ENCODE data around the gene NHERF1.

NHERF1 gene

DNA sequence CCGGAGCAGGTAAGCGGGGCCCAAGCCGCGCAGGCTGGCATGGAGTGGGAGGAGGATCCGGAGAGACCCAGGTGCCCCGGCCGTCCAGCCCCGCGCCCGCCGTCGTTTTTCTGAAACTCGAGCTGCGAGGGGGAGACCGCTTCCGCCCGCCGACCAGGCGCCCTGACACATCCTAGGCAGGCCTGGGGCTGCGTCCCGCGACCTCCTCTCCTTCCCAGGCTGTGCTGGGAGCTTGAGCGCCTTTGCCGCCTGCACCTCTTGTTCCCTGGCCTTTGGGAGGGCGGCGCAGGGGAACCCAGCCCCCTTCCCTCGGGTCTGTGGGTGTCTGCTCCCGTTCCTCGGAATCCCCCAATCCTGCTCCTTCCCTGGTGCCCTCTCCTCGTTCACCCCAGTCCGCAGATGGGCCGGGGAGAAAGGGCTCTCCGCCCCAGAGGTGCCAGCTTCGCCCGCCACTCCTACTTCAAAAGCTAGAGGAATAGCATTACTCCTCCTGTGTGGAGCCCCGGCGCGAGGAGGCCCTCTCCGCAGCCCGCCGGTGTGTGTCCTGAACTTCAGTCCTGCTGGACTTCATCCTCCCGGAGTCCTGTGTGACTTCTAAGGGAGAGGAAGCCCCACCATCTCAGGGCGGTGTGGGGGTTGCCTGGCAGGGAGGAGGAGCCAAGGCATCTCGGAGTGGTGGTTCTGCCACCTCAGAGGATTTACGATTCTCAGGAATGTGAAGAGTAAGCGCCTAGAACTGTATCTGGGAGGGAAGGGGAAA, 1.0 kb downstream of the NHERF1 start:
- DNase-seq (ENCODE audit: low read depth) = no peak

DNA sequence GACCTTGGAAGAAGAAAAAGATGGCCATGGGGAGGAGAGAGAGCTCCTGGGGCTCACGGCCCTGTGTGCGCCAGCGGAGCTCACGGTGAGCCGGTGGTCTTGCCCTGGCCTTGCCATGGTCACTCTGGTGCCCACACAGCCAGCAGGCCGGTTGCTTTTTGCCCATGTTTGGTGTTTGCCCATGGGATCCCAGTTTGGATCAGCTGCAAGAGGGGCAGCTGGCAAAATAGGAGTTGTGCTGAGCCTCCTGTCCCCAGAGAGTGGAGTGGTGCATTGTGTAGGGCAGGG, 1.6 kb downstream of the NHERF1 start:
- no peak for DNase-seq (ENCODE audit: low read depth)

DNA sequence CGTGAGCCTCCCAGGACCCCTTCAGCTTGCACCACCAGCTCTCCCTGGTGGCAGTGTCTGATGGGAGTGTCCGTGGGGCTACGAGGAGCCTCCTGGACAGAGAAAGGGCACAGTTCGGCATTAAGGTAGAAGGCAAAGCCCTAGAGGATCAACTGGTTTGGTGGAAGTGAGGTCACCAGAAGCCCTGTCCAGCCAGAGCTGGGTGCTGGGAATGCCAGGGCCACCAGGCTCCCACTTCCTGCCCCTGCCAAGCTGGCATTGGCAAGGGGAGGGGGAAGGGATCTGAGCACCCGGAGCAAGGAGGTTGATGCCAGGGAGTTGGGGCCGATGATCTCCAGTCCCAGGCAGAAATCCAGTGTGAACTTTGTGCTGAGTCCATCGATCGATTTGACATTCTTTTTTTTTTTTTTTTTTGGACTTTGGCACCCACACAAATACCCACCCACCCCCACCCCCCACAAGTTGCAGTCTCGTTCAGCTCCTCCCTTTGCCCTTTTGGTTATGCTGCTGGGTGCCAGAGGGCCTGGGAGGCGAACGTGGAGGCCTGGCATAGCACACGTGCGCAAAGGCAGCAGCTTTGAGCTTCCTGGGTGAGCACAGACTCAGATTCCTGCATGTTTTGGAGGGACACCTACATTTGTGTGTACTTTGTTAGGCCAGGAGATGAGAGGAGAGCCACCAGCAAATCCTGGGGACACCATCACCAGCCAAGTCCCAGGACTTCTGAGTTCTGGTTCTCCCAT, 2.1 kb downstream of the NHERF1 start:
- DNase-seq (ENCODE audit: low read depth) = no peak

DNA sequence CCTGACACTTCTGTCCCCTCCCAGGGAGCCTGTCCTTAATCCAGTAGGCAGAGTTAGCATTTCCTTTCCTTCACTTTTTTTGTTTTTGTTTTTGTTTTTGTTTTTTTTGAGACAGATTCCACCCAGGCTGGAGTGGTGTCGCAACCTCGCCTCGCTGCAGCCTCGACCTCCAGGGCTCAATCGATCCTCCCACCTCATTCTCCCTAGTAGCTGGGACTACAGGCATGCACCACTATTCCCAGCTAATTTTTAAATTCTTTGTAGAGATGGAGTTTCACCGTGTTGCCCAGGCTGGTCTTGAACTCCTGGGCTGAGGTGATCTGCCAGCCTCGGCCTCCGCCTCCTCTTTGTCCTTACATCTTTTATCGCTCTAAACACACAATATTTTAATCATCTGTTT, 4.0 kb downstream of the NHERF1 start:
- DNase-seq (ENCODE audit: low read depth) = no peak

DNA sequence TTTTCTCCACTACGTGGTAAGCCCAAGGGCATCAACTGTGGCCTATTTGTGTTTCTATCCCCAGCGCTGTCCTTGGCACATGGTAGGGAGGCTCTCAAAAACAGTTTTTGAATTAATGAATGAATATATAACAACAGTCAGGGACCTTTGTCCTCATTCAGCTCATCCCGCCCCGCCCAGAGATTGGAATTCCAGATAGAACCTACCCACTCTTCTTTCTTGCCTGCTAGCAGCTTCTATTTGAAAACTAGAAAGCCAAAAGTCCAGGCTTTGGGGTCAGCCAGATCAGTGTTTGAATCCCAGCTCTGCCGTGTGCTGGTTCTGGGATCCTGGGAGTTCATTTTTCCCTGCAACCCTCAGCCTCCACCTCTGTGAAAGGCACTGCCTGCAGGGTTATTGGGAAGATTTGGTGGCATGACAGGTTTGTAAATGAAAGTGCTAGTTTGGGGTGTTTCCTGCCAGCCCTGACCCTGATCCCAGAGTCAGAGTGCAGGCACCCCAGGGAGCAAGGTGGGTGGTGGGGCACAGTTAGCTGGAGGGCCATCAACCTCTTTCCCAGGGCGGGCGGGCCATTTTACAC, 4.5 kb downstream of the NHERF1 start:
- DNase-seq (ENCODE audit: low read depth) = no peak

DNA sequence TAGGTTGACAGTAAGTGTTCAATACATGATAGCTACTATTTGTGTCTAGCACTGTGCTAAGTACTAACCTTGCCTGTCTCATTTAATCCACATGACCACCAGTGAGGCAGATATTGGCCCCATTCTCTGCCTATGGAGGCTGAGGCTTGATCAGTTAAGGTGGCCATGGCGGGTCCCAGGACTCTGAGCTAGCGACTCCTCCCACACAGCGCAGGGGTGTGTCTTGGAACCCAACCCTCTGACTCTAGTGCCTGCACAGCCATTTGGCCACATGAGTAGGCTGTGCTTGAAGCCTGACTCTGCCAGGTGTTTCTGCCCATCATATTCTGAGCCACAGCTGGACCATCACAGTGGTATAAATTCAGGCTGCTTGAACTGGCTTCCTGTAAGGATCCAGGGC, 6.4 kb downstream of the NHERF1 start:
- no peak for DNase-seq (ENCODE audit: low read depth)

DNA sequence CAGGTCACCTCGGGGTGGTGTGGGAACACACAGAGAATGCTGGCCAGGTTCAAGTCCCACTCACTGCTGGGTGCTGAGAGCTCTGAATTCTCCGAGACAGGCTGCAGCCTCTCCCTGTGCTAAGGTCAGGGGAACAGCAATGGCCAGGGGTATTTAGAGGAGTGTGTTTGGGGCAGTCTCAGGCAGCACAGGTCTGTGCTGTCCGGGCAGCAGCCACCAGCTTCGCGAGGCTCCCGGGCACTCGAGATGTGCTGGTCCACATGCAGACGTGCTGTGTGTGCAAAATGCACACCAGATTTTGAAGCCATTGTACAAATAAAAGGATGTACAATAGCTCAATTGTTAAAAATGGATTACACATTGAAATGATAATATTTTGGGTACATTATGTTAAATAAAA, 7.1 kb downstream of the NHERF1 start:
- no peak for DNase-seq (ENCODE audit: low read depth)

DNA sequence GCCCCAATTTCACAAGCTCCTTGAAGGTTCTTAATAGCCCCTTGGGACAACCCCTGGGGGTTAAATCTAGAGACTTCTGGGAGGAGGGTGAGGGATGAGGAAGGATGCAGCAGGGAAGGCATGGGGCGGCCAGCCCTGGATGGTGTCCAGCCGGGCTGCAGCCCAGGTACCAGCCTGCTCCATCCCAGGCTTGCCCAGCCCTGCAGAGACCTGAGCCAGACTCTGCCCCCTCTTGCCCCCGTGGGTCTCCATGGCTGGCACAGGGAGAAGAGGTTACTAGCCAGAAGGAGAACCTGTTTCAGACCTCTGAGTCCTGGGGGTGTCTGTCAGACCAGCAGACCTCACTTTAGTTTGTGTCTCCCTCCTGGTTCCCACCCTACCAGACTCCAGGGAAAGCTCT, 8.5 kb downstream of the NHERF1 start:
- DNase-seq (ENCODE audit: low read depth) = no peak

DNA sequence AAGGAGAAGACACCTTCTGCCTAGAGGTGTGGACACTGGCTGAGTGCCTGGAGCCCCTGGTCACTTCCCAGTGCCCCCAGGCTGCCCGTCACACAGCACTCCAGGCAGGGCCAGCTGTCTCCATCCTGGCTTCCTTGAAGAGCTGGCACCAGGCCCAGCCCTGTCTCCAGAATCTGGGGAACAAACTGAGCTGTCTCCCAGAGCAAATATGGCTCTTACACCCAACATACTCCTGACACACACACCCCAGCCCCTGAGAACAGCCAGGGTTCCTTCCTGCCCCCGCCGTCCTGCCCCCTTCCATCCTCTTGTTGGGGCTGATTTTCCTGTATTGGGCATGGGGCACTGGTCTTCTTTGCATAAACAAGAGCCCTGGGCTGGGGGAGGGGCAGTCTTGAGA, 9.1 kb downstream of the NHERF1 start:
- DNase-seq (ENCODE audit: low read depth) = no peak

DNA sequence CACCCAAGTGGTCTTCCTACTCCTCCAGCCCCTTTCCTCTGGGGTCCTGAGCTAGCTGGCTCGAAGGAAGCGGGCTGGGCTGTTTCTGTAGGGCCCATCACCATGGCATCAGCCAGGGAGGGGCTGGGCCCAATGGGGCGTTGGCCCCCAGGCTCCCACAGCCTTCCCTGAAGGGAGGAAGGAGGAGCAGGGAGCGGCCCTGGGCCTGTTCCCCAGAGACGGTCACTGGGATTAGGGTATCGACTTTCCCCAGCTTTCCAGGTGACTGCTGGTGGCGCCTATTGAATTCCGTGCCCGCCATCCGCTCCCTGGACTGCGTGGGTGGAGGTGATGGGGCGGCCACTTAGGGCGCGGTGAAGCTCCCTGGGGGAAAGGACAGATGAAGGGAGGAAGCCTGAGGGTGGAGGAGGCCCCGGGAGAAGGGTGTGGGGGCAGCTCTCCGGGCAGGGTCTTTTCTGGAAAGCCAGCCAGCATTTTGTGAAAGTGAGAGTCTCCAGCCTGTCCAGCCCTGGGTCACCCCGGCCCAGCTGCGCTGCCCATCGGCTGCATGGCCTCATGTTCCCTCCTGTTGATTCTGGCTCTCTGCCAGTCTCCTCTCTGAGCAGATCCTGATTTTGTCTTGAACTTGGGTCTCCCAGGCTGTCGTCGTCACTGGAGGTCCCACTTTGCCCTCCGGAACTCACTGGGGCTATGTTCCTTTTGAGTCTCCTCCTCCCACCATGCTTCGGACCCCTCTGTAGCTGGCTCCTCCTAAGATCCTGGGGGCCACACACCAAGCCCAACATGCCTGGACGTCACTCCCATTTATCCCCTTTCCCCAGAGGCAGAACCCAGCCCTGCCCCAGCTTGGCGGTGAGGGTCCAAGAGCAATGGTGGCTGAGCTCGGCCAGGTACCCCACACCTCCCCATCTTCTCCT, 9.8 kb downstream of the NHERF1 start:
- no peak for DNase-seq (ENCODE audit: low read depth)

DNA sequence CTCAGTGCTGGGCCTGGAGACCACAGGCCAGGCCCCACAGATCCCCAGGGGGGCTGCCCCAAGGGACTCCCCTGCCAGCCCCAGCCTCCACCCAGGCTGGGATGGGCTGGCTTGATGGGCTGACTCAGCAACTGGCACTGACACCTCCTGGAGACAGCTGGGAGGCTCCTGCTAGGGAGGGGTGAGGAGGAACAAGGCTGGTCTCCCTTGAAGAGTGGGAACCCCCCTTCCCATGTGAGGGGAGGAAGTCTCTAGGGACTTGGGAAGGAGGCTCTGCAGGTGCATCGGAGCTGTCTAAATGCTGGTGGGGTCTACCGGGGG, 10.4 kb downstream of the NHERF1 start:
- DNase-seq (ENCODE audit: low read depth) = no peak

DNA sequence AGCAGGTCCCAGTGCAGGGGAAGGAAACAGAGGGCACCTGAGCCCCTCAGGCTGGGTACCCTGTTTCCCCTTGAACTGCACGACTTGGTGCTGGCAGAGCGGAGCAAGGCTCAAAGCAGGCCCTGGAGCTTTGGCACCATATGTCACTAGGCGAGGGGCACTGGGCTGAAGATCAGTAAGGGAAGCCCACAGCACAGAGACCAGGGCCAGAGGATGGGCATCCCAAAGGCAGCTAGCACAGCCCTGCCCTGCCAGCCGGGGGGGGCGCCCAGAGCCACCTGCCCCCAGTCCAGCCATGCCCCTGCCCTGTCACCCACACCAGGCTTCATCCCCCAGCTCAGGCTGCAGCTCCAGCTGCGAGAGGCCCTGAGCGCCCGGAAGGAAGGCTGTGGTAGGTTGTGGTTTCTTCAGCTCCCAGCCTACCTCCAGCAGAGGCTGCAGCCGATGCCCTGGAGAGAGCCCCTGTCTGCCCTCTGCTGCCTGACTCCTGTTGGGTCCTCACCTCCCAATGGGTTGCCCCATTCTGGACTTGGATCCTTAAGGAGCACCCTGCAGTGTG, 10.9 kb downstream of the NHERF1 start:
- no peak for DNase-seq (ENCODE audit: low read depth)

DNA sequence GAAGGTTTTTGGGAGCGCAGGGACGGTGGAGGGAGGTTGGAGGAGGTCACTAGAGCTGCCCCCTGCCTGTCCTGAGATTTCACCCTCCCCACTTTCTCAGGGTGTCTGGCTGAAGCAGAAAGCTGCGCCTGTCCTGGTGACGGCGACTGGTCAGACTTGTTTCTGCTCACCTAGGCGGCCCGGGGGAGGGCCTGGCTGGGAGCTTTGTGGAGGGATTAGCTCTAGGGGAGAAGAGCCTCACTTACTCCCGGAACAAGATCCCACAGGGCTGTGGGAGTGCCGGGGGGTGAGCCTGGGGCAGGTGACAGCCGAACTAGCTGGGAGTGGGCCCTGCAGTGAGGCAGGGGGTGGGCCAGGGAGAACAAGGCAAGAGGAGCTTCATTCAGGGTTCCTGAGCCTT, 11.5 kb downstream of the NHERF1 start:
- DNase-seq (ENCODE audit: low read depth) = no peak

DNA sequence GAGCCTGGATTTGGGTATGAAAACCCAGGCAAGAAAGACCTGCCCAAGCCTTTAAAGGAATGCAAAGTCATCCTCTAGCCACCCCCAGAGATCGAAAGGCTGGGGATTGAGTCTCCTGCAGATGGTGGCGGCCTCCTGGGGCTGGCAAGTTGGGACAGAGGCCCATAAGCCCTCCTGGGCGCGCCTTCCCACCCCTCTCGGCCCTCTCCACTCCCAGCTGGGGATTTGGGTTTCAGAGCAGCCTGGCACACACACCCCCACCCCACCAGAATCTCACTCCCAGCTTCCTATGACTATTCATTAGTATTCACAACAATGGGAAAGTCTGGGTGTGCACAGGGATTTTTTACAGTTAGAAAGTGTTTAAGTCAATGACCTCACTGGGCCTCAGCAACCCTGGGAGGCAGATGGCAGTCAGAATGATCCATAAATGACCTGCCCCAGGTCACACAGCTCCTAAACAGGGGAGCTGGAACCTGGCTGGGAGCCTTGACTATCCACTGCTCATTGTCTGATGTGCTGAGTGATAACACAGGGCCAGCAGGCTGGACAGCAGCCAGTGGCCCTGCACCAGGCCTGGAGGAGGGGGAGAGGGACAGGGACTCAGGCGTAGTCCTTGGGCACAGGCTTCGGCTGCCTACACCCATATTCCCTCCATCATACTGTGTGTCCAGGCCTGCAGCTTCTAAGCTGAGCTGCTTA, 12.1 kb downstream of the NHERF1 start:
- DNase-seq (ENCODE audit: low read depth) = no peak

DNA sequence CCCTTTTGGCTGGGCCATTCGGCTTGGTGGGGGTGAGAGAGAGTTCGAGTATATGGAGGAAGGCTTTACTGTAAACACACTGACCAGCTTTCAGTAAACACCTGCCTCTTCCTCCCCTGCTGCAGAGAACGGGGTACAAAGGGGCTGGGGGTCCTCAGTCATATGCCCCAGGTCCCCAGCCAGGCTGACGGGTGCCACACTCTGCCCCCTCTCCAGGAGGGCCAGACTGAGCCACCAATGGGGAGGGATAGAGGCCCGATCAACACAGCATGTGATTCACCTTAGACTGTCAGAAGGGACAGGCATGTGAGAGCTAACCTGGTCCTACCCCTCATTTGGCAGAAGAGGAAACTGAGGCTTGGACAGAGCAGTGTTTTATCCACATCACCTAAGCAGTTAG, 13.0 kb downstream of the NHERF1 start:
- DNase-seq (ENCODE audit: low read depth) = no peak

DNA sequence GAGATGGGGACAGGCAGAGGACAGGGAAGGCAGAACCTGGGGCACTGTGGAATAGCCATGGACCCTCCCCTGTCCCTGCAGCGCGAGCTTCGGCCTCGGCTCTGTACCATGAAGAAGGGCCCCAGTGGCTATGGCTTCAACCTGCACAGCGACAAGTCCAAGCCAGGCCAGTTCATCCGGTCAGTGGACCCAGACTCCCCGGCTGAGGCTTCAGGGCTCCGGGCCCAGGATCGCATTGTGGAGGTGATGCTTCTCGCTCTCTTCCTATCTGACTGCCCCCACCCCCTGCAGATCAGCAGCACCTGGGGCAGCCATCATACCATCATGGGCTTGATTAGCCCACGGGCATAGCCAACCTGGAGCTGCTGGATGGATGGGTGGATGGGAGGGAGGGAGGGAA, 13.5 kb downstream of the NHERF1 start:
- DNase-seq (ENCODE audit: low read depth) = no peak

DNA sequence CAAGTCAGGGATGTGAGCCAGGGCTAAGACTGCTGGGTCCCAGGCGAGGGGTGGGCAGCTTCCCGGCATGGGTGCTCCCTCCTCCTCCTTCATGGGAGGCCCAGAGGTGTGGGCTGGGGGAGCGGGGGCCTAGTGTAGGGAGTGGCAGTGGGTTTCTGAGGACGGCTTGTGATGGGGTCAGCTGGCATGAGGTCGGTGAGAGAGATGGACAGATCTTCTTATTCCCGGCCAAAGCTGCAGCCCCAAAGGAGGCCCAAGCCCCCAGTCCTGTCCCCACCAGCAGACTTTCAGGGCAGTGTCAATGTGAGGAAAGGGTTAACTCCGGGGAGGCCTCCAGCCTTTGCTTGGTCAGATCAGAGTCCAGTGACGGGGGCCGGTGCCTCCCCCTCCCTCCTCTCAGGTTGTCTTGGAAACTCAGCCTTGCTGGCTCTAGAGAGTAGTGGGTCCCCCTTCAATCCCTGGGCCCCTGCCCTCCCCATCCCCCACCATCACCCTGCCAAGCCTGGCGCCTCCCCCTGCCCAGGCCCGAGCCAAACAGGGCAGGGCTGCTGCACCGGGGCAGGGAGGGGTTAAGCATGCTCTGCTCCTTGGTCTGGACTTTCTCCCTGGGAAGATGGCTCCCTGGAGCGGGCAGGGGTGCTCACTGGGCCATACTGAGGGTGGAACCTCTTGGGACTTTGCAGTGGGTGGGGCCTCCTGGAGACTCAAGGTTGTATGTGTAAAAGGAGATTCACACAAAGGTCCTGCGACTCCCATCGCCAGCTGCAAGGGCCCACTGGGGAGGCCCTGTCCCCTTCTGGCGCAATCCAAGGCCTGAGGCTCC, 15.3 kb downstream of the NHERF1 start:
- DNase-seq (ENCODE audit: low read depth) = no peak

DNA sequence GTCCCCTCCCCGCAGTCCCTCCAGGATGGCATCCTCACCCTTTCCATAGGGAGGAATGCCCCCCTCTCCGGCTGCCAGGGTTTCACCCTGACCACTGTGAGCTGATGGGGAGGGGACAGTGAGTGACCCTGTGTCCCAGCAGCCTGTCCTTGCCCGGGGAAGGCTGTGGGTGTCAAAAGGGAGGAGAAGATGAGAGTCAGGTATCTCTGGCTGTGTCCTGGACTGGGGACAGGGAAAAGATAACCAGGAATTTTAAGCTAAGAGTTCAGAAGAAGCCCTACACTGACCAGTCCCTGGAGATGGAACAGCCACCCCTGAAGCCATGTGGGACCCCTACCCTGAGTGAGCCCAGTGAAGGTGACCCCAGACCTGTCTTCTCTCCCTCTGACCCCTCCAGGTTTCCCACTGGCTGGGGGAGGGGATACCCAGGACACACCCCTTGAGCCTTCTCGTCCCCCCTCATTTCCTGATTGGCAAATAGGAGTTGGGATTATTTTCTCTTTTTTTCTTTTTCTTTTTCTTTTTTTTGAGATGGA, 16.4 kb downstream of the NHERF1 start:
- DNase-seq (ENCODE audit: low read depth) = no peak

DNA sequence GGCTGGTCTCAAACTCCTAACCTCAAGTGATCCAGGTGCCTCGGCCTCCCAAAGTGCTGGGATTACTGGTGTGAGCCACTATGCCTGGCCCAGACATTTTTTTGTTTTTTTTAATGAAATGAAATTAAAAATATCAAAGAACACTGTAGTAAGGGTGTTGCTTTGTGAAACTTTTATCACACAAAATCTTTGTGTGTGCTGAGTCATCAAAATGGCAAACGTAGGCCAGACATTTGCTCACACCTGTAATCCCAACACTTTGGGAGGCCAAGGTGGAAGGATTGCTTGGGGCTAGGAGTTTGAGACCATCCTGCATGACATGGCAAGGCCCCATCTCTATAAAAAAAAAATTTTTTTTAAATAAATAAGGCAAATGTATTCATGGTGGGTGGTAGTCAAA, 18.0 kb downstream of the NHERF1 start:
- DNase-seq (ENCODE audit: low read depth) = no peak

DNA sequence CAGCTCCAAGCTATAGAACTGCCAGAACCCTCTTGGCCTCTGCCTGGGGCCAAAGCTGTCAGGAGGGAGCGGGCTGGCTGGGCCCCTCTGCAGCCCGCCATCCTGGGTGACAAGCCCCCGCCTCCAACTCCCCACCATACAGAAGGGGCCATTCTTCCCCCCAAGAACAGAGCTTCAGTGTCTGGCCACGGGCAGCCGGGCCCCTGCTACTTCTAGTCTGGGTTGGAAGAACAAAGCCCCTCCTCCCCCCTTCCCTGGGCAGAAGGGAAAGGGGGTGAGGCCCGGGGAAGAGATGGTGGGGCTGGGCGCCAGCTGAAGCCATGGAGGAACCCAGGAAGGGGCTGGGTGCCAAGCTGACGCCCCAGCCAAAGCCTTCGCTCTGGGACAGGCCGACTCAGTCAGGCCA, 18.7 kb downstream of the NHERF1 start:
- no peak for DNase-seq (ENCODE audit: low read depth)
